GM19467 (cell line): ENCODE data around the gene GMPR.

ENCODE experiments used
- ATAC-seq: cut with Tn5 transposase; IDR thresholded peaks from one replicate; pipeline ENCODE4 v1.9.1; 2021; ENCODE audit warnings: mild to moderate bottlenecking, moderate library complexity; ENCODE audit not compliant: unreplicated experiment

The GMPR gene

DNA sequence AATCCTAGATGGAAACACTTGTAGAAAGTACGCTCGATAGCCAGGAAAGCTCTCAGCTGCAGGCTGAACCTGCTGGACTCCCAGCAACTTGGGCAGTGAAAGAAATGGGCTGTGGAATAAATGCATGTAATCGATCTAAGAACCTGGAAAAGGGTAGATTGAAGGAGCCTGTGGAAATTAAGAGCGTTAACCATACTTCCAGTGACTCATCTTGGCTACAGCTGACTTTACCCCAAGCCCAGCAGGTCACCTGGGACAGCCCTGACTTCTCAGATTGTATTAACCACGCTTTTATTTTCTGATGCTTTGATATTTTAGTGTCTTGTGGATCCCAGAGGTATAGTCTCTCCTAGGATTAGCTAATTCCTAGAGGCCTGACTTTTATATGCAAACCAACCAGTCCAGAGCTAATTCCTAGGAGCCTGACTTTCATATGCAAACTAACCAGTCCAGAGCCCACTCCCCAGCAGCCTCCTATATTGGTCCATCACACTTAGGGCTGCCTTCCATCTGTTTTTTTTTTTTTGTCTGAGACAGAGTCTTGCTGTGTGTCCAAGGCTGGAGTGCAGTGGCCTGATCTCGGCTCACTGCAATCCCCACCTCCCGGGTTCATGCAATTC, 86.3 kb downstream of the GMPR start:
- ATAC-seq = no peak

- no peak for ATAC-seq
These were observed 88.1 kb downstream of the GMPR start for GRCh38 chr6:16326531-16326930.

GRCh38 chr6:16326971-16327776, 88.8 kb downstream of the GMPR start:
- ATAC-seq = no peak

GRCh38 chr6:16327777-16328325, 89.5 kb downstream of the GMPR start:
- no peak for ATAC-seq

- ATAC-seq = no peak
These were observed 90.8 kb downstream of the GMPR start for GRCh38 chr6:16329233-16329632.

DNA sequence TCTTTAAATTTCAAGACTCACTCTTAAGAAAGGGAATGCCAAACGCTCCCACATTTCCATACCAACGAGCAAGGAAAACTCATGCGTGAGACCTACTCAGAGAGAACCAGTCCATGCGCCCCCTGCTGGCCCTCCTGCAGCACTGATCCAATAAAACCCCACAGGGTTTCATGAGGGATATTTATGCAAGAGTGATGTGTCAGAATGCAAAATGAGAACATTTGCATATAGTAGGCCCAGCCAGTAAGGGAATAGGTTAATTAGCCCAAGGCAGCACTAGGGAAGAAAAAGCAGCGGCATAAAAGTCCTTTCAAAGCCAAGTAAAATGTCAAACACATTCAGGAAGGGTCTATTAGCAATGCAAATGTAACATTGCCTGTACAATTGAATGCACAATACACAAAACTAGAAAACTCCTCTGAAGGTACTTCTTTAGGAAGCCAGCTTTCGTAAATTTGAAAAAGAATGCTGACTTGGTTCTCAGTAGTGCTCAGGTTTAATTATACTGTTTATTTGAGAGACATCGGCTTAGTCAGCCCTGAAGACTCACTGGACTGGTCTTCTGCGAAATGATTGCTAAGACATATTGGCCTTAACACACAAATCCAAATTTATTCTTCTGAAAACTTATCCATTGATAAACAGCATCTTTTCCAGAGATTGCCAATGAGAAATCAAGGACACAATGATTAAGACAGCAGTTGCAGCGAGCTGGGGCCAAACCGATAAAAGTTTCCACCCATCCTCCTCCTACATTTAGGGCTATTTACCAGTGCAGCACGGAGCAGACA, 93.2 kb downstream of the GMPR start:
- no peak for ATAC-seq

GRCh38 chr6:16332175-16332542, 93.8 kb downstream of the GMPR start:
- ATAC-seq = peak; percentile 72

GRCh38 chr6:16333580-16333979, 95.2 kb downstream of the GMPR start:
- ATAC-seq = no peak

DNA sequence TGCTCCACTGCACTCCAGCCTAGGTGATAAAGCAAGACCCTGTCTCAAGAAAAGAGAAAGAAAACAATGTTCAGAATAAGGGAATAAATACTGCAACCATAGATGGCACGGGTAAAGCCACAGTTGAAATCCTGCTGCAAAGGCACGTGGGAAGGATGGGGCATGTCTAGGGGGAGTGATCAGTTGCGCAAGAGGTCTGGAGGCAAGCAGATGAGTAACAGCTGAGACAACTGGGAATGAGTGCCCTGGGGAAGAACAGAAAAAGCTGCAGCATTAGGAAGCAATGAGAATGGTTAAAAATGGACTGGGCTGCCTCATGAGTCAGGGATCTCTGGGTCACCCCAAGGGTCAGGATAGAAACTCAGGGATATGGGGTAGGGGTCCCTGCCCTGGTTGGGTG, 96.3 kb downstream of the GMPR start:
- ATAC-seq = no peak

- no peak for ATAC-seq
These were observed 96.8 kb downstream of the GMPR start for GRCh38 chr6:16335176-16335575.

- no peak for ATAC-seq
These were observed 97.8 kb downstream of the GMPR start for GRCh38 chr6:16336056-16336818.

DNA sequence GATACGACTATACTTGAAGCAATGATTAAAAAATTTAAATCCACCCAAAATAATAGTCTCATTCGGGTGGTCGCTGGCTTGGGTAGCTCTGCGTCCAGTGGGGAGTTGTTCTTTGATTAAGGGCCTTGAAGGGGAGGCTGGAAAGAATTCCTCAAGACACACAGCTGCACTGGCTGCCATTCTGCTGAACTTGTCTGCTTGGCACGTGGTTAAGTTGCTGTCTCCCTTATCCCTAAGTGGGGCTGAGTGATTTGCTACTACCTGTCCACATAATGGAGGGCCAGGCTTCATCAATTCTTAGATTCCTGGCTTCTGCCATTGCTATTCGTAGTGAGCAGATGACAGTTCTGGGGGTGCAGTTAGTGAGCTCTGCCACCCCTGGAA, 98.5 kb downstream of the GMPR start:
- no peak for ATAC-seq

DNA sequence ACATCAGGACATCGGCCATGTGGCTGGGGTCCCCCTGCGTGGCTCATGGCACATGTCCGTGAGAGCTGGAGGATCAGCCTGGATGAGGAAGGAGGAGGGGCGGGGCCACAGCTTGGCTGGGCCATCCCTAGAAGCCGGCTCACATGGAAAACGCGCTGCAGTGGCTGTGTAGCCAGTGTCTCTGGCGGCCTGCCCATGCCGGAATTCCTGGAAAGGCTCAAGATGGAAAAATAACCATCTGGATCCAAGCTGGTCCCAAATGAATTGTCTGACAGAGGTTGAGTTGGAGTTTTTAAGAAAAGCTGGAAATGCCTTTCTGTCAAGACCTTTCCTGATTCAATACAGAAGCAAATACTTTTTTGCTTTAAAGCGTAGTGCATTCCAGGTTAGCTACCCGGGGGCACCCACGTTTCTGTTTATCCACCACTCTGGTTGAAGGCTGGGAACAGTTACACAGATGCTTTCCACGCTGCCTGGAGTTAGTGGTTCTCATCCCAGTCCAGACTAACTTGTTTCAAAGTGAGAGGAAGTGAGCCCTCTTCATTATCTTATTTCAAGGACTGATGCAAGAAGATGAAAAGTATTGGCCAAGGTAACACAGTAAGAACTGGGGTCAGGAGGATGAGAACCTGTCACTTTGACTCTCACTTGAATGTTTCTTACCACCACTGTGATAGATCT, 99.0 kb downstream of the GMPR start:
- ATAC-seq = no peak

DNA sequence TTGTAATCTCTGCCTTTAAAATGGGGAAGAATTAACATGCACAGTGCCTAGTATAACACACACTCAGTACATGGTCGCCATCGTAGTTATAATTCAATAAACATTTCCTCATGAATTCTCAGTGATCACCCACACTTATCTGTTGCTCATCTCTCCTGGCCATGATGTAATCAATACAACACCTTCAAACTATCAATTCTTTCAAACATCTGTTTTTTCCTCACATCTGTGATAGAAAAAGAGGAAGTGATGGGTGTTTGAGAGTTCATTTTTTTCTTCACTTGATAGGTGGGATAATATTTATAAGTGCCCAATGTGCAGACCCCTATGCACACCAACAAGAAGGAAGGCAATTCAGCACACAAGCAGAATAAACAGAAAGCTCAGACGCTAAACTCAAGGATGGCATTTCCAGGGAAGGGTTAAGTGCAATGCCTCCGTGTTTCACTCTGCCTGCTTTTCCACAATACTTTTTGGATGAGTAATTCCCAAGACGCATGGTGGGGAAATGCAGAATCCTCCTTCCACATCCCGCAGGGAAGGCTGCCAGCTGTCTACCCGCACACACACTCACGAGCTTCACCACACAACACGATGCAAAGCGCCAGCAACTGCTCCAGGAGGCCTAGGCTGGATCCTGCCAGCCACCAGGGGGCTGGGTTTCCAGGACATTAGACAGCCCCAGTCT, 100.3 kb downstream of the GMPR start:
- no peak for ATAC-seq

- no peak for ATAC-seq
These were observed 100.8 kb downstream of the GMPR start for GRCh38 chr6:16339265-16339587.

DNA sequence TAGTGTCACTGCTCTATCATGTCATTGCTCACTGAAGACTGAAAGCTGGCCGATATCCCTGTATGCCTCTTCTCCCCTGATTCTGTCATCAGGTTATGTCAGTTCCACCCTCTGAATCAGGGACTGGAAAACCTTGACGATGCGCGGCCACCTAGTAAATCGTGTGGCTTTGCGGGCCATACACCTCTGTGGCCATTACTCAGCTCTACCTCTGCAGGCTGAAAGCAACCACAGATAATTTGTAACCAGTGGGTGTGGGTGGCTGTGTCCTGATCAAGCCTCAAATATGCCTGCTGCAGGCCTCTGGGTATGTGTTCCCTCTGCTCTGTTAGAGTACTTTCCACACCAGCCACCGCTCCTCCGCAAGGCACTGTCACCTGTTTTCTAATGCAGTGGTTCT, 105.2 kb downstream of the GMPR start:
- ATAC-seq = no peak

GRCh38 chr6:16344756-16345155, 106.4 kb downstream of the GMPR start:
- ATAC-seq = no peak
